Measurements from ENCODE around the gene MEG3. TPM values are rescaled to one million over a fixed set of nuclear protein-coding genes. Genes with fewer than 3 reads are reported as not detected.

The MEG3 gene
- total RNA-seq: 0.18 TPM in 1 of 3 replicates, not detected in the others

GRCh38 chr14:100825713-100826331, at the start of gene MEG3:
Gene MEG3, plus strand, starts transcription at chr14:100826118.
- Mint-ChIP-seq H3K4me1 (peaks cover 52% of the 10 kb centered on the region), H3K9me3 (peaks cover 4% of the 10 kb centered on the region), H3K4me3 (no peak within 1 kb of the TSS), H3K27ac (peak within 1 kb of the TSS; percentile 81), H3K27me3 (ENCODE audit: low read depth) (no peaks in the 10 kb centered on the region), H3K36me3 (peaks cover 4% of the 10 kb centered on the region)
- TF ChIP-seq, protein P1, sequence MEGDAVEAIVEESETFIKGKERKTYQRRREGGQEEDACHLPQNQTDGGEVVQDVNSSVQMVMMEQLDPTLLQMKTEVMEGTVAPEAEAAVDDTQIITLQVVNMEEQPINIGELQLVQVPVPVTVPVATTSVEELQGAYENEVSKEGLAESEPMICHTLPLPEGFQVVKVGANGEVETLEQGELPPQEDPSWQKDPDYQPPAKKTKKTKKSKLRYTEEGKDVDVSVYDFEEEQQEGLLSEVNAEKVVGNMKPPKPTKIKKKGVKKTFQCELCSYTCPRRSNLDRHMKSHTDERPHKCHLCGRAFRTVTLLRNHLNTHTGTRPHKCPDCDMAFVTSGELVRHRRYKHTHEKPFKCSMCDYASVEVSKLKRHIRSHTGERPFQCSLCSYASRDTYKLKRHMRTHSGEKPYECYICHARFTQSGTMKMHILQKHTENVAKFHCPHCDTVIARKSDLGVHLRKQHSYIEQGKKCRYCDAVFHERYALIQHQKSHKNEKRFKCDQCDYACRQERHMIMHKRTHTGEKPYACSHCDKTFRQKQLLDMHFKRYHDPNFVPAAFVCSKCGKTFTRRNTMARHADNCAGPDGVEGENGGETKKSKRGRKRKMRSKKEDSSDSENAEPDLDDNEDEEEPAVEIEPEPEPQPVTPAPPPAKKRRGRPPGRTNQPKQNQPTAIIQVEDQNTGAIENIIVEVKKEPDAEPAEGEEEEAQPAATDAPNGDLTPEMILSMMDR (IDR thresholded peaks at IDR 0.05; ENCODE audit: unreplicated experiment): no peak
- DNase-seq (ENCODE audit: low spot score in 2 of 2, unreplicated experiment in 2 of 2): no peak

DNA sequence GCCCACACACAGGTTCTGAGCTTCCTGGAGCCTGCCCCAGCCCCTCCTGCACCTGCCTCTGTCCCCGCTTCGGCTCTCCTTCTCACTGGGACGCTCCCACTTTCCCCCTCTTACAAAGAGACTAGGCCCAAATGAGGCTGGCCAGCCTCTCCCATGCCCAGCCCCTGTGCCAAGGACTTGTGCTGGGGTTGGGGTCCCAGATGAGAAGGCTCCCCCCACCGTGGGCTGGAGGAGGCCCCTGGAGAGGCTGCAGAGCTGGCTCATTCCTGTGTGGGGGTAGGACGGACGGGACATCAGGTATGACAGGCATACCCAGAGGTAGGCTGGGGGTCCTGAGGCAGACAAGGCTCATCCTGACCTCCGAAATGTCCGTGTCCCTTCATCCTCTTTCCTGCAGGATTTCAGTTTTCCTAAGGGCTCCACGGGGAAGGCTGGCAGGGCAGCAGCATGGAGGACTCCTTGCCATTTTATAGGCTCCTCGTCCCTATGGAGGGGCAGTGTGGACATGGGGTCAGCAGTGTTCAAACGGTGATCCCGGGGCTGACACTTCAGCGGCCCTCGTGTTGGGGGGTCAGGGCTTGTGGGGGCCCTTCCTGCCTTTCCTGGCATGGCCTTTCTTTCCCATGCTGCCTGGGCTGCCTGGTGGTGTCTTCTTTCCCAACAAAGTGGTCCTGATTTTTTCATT, 49.1 kb upstream of the MEG3 start:
- Mint-ChIP-seq H3K9me3 (no peaks in the 10 kb centered on the region), H3K27ac (no peak overlapping the region), H3K36me3 (no peaks in the 10 kb centered on the region), H3K4me3 (no peak overlapping the region), H3K27me3 (ENCODE audit: low read depth) (no peaks in the 10 kb centered on the region), H3K4me1 (peaks cover 29% of the 10 kb centered on the region)
- DNase-seq (ENCODE audit: low spot score in 2 of 2, unreplicated experiment in 2 of 2): no peak
- TF ChIP-seq, protein P1 (IDR thresholded peaks at IDR 0.05; ENCODE audit: unreplicated experiment): no peak

DNA sequence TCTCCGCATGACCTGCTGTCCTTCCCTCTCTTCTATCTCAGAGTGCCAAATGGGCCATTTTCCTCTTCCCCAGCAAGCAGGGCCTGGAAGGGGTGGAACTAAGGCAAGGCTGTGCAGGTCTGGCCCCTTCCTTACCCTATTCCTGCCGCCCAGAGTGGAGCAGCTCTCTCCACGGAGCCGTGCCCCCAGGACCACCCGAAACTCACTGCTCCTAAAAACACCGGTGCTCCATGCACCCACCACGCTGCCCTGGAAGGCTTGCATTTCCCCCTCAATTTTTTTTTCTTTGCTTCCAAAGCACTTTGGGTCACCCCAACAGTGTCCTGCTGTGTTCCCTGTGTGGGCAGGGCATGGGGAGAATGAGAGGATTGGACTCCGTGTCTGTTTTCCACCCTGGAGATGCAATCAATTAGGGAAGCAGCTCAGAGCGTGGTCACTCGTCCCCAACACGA, 48.5 kb upstream of the MEG3 start:
- H3K27me3 Mint-ChIP-seq (ENCODE audit: low read depth): no peaks in the 10 kb centered on the region
- H3K9me3 Mint-ChIP-seq: no peaks in the 10 kb centered on the region
- H3K36me3 Mint-ChIP-seq: no peaks in the 10 kb centered on the region
- no peak overlapping the region for H3K4me3 Mint-ChIP-seq
- TF ChIP-seq, protein P1 (IDR thresholded peaks at IDR 0.05; ENCODE audit: unreplicated experiment): no peak
- H3K27ac Mint-ChIP-seq: peak overlapping the region; percentile 73
- DNase-seq (ENCODE audit: low spot score in 2 of 2, unreplicated experiment in 2 of 2): no peak
- H3K4me1 Mint-ChIP-seq: peaks cover 31% of the 10 kb centered on the region

DNA sequence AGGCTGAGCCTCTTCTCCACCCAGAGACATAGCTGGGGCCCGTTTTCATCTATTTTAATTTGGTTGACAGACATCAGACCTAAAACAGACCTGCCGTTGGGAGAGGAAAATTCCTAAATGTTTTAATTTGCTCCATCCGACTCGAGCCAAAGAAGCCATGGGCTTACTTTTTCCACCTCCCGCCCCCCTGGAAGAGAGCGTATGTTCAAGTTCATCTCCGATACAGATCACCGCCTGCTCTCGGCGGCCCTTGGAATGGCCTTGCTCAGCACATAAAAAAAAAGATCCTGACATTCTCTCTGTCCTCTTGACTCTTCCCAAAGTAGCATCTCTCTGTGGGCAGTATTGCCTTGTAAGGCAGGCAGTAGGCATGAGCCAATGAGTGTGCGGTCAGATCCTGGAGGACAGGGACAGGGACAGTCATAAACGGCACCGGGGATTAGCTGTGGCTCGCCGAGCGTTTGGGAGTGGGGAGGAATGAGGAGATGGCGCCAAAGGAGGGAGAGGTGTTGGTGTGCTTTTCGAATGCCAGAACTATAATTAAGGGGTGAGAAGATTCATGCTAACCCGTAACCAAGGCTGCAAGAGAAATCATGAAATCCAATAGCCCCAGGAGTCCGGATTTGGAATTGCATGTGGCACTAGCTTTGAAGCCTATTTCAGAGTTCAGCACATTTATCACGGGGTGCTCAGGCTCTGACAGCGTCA, 47.9 kb upstream of the MEG3 start:
- no peak overlapping the region for H3K4me3 Mint-ChIP-seq
- no peak for DNase-seq (ENCODE audit: low spot score in 2 of 2, unreplicated experiment in 2 of 2)
- H3K27ac Mint-ChIP-seq: peak overlapping the region; percentile 73
- H3K36me3 Mint-ChIP-seq: no peaks in the 10 kb centered on the region
- no peaks in the 10 kb centered on the region for H3K27me3 Mint-ChIP-seq (ENCODE audit: low read depth)
- H3K9me3 Mint-ChIP-seq: no peaks in the 10 kb centered on the region
- peaks cover 37% of the 10 kb centered on the region for H3K4me1 Mint-ChIP-seq
- TF ChIP-seq, protein P1 (IDR thresholded peaks at IDR 0.05; ENCODE audit: unreplicated experiment): no peak

DNA sequence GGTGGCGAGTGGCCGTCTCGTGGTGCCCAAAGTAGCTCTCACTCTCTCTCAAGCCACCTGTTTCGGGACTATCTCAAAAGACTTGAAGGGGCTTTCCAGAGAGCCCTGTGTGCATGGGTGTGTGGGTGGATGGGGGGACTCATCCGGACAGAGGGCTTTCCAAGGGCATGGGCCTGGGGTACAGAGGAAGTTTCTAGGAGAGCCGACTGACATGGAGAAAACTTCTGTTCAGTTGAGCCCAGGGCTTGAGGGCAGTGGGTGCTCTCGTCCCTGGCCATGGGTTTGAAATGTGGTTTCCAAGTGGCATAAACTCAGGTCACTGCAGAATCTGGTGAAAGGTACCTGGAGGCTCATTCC, 47.4 kb upstream of the MEG3 start:
- TF ChIP-seq, protein P1 (IDR thresholded peaks at IDR 0.05; ENCODE audit: unreplicated experiment): peak; percentile 18
- Mint-ChIP-seq H3K4me1 (peaks cover 41% of the 10 kb centered on the region), H3K36me3 (no peaks in the 10 kb centered on the region), H3K9me3 (no peaks in the 10 kb centered on the region), H3K27ac (no peak overlapping the region), H3K27me3 (ENCODE audit: low read depth) (no peaks in the 10 kb centered on the region), H3K4me3 (no peak overlapping the region)
- no peak for DNase-seq (ENCODE audit: low spot score in 2 of 2, unreplicated experiment in 2 of 2)
